HL-60 (cell line): Measurements from ENCODE around the gene ZNF609.
A peak's percentile ranks its signal among the peaks of the same experiment; 100 is the strongest.

Experiments
- DNase-seq, 2 experiments: peaks; one replicate each; pipeline ENCODE4 v3.0.0-alpha.2; 2010 to 2020; ENCODE audit warnings: low read depth in 1 of 2, low spot score in 1 of 2
- H3K27ac ChIP-seq: fragments of 250-450 bp; sonication (Bioruptor Pico); replicated peaks from 2 replicates; pipeline ENCODE4 v1.5.1; 2020; ENCODE audit warnings: mild to moderate bottlenecking, moderate library complexity
- H3K27me3 ChIP-seq: fragments of 250-450 bp; sonication (Bioruptor Pico); 2 replicates; pipeline ENCODE4 v1.5.1; 2021; ENCODE audit warnings: mild to moderate bottlenecking, moderate library complexity; ENCODE audit not compliant: insufficient read depth, poor library complexity, severe bottlenecking
- H3K4me3 ChIP-seq: replicated peaks from 2 replicates; pipeline ENCODE4 v1.5.1; 2011; ENCODE audit warnings: mild to moderate bottlenecking, control low read depth, low read length; ENCODE audit not compliant: insufficient read depth
- GABPA ChIP-seq: IDR thresholded peaks from 2 replicates; pipeline ENCODE4 v1.6.1; 2012; ENCODE audit warnings: low read depth
- POLR2AphosphoS5 ChIP-seq: IDR thresholded peaks from 2 replicates; pipeline ENCODE4 v1.6.1; 2012; ENCODE audit warnings: low read depth
- SPI1 ChIP-seq: IDR thresholded peaks from 2 replicates; pipeline ENCODE4 v1.6.1; 2012; ENCODE audit warnings: low read depth, mild to moderate bottlenecking, borderline replicate concordance
- TF ChIP-seq, protein P1 (sequence below): IDR thresholded peaks from 2 replicates; pipeline ENCODE4 v1.6.1; 2012; ENCODE audit warnings: low read depth; ENCODE audit not compliant: insufficient replicate concordance
- TF ChIP-seq, protein P2 (sequence below): IDR thresholded peaks from one replicate; pipeline ENCODE4 v1.5.1; 2011; ENCODE audit warnings: low read length, control low read depth, inconsistent platforms; ENCODE audit not compliant: insufficient read depth

ZNF609 gene

DNA sequence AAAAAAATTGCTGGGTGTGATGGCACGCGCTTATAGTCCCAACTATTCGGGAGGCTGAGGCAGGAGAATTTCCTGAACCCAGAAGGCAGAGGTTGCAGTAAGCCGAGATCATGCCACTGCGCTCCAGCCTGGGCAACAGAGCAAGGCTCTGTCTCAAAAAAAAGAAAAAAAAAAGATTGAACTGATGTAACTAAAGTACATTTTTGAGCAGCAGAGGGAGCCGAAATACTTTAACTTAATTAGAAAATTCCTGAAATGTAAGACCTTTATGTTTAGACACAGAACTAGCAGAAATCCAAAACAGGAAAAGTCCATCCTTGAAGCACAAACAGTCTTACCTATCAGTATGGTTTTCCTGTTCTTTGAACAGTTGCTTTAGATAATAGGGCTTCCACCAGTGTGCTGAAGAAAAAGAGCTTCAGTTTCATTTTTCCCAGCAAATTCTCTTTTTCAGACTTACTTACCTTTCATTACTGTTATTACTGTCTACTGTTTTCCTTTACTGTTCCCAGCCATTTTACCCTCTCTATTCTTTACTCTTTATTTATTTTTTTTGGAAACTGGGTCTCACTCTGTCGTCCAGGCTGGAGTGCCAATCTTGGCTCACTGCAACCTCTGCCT, 33.4 kb upstream of the ZNF609 start:
- TF ChIP-seq, protein P1, sequence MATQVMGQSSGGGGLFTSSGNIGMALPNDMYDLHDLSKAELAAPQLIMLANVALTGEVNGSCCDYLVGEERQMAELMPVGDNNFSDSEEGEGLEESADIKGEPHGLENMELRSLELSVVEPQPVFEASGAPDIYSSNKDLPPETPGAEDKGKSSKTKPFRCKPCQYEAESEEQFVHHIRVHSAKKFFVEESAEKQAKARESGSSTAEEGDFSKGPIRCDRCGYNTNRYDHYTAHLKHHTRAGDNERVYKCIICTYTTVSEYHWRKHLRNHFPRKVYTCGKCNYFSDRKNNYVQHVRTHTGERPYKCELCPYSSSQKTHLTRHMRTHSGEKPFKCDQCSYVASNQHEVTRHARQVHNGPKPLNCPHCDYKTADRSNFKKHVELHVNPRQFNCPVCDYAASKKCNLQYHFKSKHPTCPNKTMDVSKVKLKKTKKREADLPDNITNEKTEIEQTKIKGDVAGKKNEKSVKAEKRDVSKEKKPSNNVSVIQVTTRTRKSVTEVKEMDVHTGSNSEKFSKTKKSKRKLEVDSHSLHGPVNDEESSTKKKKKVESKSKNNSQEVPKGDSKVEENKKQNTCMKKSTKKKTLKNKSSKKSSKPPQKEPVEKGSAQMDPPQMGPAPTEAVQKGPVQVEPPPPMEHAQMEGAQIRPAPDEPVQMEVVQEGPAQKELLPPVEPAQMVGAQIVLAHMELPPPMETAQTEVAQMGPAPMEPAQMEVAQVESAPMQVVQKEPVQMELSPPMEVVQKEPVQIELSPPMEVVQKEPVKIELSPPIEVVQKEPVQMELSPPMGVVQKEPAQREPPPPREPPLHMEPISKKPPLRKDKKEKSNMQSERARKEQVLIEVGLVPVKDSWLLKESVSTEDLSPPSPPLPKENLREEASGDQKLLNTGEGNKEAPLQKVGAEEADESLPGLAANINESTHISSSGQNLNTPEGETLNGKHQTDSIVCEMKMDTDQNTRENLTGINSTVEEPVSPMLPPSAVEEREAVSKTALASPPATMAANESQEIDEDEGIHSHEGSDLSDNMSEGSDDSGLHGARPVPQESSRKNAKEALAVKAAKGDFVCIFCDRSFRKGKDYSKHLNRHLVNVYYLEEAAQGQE: no peak
- TF ChIP-seq SPI1 (no peak), POLR2AphosphoS5 (no peak), GABPA (no peak)
- TF ChIP-seq, protein P2, sequence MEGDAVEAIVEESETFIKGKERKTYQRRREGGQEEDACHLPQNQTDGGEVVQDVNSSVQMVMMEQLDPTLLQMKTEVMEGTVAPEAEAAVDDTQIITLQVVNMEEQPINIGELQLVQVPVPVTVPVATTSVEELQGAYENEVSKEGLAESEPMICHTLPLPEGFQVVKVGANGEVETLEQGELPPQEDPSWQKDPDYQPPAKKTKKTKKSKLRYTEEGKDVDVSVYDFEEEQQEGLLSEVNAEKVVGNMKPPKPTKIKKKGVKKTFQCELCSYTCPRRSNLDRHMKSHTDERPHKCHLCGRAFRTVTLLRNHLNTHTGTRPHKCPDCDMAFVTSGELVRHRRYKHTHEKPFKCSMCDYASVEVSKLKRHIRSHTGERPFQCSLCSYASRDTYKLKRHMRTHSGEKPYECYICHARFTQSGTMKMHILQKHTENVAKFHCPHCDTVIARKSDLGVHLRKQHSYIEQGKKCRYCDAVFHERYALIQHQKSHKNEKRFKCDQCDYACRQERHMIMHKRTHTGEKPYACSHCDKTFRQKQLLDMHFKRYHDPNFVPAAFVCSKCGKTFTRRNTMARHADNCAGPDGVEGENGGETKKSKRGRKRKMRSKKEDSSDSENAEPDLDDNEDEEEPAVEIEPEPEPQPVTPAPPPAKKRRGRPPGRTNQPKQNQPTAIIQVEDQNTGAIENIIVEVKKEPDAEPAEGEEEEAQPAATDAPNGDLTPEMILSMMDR: no peak
- Histone ChIP-seq H3K4me3 (no peak overlapping the region), H3K27ac (no peak overlapping the region), H3K27me3 (no peaks in the 10 kb centered on the region)
- DNase-seq: no peak

DNA sequence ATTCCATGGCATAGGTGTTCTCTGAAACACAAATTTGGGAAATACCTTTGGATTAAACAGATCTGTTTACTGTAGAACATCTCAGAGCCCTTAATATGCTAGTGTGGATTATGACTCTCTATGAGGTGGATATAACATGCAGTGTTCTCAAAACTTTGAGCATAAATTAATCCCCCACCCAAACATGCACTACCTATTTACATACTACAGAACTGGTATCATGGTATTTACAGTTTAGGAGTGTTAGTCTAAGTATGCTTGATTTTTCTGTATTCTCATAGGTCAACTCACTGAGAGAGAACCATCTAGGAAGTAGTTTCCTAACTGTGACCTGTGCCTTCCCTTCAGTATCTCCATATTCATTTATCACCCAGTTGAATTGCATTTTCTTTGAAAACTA, 30.9 kb upstream of the ZNF609 start:
- Histone ChIP-seq H3K27ac (peak overlapping the region; percentile 86), H3K4me3 (no peak overlapping the region), H3K27me3 (no peaks in the 10 kb centered on the region)
- no peak for DNase-seq
- TF ChIP-seq, protein P2: no peak
- TF ChIP-seq, protein P1: no peak
- no peak for TF ChIP-seq GABPA
- no peak for TF ChIP-seq POLR2AphosphoS5
- no peak for TF ChIP-seq SPI1

- TF ChIP-seq POLR2AphosphoS5: peak; percentile 91
- TF ChIP-seq, protein P1: no peak
- TF ChIP-seq SPI1: peak; percentile 2; the same call in 1 of the 2 replicates
- DNase-seq: peak; percentile 59 to 88
- Histone ChIP-seq H3K4me3 (no peak overlapping the region), H3K27me3 (no peaks in the 10 kb centered on the region), H3K27ac (peak overlapping the region; percentile 86)
Observed at GRCh38 chr15:64430000-64430735, 30.2 kb upstream of the ZNF609 start.
